ENCODE data around the gene PDLIM3.

Gene PDLIM3

DNA sequence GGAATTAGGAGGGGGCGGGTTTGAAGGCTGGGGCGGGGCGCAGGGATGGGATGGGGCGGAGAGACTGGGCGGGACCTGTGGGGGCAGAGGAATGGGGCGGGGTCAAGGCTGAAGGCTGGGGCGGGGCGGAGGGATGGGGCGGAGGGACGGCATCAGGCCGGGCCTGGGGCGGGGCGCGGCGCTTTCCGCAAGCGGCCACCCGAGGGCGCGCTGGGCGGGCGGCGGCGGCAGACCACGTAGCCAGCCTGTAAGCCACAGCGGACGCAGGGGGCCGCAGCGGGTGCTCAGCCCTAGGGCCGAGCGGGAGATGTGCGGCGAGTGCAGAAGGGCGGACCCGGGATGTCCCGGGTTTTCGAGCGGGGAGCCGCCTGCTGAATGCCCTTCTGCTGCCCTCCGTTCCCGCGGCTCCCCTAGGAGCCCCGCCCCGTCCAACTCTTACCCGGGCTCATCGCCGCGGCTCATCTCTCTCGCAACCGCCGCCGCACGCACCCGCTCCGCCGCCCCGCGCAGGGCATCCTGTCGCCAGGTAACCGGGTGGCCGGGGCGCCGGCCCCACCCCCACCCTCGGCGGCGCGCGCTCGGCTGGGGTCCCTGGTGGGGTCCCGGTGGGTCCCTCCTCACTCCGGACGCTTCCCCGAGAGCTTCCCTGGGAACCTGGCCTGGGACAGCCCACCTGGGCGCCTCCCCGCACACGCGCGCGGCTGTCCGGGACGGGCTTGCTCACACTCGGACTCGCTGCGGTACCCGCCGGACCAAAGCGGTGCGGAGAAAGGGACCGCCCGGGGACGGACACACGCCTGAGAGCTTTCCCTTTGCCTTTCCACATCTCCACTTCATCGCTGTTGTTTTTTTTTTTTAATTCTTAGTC is 63.8 kb downstream of the PDLIM3 start, which contains the start of gene CCDC110:
CCDC110 (minus strand) TSS at position 499 of the 868 bp plus-strand sequence; CDS start at position 449, 50 bp downstream.
- Histone ChIP-seq H3K36me3 (no peaks in the 10 kb centered on the region), H3K4me3 (ENCODE audit: low read depth in 1 of 2, low read length in 1 of 2) (peak within 1 kb of the TSS; percentile 53 to 61), H3K27me3 (peaks cover 99% of the 10 kb centered on the region), H3K9me3 (no peaks in the 10 kb centered on the region), H3K27ac (peak within 1 kb of the TSS; percentile 33), H3K4me1 (ENCODE audit: control insufficient read depth in 1 of 2, insufficient read depth in 1 of 2, low read depth in 1 of 2, low read length in 1 of 2) (peaks cover 8 to 17% of the 10 kb centered on the region in 2 experiments)
- TF ChIP-seq, protein P1, sequence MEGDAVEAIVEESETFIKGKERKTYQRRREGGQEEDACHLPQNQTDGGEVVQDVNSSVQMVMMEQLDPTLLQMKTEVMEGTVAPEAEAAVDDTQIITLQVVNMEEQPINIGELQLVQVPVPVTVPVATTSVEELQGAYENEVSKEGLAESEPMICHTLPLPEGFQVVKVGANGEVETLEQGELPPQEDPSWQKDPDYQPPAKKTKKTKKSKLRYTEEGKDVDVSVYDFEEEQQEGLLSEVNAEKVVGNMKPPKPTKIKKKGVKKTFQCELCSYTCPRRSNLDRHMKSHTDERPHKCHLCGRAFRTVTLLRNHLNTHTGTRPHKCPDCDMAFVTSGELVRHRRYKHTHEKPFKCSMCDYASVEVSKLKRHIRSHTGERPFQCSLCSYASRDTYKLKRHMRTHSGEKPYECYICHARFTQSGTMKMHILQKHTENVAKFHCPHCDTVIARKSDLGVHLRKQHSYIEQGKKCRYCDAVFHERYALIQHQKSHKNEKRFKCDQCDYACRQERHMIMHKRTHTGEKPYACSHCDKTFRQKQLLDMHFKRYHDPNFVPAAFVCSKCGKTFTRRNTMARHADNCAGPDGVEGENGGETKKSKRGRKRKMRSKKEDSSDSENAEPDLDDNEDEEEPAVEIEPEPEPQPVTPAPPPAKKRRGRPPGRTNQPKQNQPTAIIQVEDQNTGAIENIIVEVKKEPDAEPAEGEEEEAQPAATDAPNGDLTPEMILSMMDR (IDR thresholded peaks at IDR 0.05) = no peak

GRCh38 chr4:185470501-185471195 is 64.7 kb downstream of the PDLIM3 start:
- H3K27me3 ChIP-seq = peaks cover 97% of the 10 kb centered on the region
- peak overlapping the region; percentile 33 for H3K27ac ChIP-seq
- H3K4me1 ChIP-seq (ENCODE audit: control insufficient read depth in 1 of 2, insufficient read depth in 1 of 2, low read depth in 1 of 2, low read length in 1 of 2) = peaks cover 8 to 17% of the 10 kb centered on the region in 2 experiments
- TF ChIP-seq, protein P1 (IDR thresholded peaks at IDR 0.05) = no peak
- H3K36me3 ChIP-seq = no peaks in the 10 kb centered on the region
- H3K9me3 ChIP-seq = no peaks in the 10 kb centered on the region
- no peak overlapping the region for H3K4me3 ChIP-seq (ENCODE audit: low read depth in 1 of 2, low read length in 1 of 2)

DNA sequence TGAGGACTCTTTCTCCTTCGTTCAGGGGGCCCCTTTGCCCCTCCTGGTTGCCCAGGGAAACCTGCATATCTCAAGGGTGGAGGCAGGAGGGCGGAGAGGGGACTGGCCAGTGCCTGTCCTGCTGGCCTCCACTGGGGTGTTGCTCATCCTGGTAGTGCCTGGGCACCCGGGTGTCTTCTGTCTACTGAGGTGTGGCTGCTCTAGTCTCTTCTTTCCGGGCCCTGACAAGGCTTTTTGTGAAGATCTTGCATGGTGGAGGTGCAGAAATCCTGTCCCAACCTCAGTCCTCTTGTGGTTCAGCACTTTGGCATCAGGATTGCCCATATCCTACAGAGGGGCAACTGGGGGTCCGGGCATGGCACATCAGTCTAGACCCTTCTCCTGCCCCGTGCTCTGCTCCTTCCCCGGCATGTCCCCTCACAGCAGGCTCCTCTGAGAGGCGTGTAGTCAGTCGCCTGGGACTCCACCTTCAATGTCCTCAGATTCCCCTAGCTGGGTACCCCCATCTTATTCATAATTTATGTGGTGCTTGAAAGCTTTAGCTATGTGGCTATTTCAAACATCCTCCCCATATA is 65.6 kb downstream of the PDLIM3 start:
- H3K27me3 ChIP-seq = peaks cover 92% of the 10 kb centered on the region
- no peak overlapping the region for H3K4me3 ChIP-seq (ENCODE audit: low read depth in 1 of 2, low read length in 1 of 2)
- H3K36me3 ChIP-seq = no peaks in the 10 kb centered on the region
- H3K4me1 ChIP-seq (ENCODE audit: control insufficient read depth in 1 of 2, insufficient read depth in 1 of 2, low read depth in 1 of 2, low read length in 1 of 2) = peaks cover 8 to 17% of the 10 kb centered on the region in 2 experiments
- no peak overlapping the region for H3K27ac ChIP-seq
- TF ChIP-seq, protein P1 (IDR thresholded peaks at IDR 0.05) = no peak
- H3K9me3 ChIP-seq = no peaks in the 10 kb centered on the region

DNA sequence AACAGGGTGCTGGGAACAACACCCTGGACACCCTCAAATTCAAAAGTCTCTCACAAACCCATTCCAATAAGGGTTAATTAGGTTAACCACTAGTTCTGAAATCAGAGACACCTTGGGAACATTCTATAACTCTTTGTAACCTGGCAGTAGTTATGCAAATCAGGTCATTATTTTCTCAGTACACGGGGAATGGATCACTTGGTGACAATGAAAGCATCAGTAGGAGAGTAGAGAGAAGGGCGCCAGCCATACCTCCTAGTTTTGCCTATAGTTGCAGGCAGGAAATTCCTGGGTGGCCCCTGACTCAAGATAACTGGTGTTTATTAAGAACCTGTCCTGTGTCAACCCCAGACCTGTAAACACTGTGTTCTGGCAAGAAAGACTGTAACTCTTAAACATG is 66.3 kb downstream of the PDLIM3 start:
- H3K36me3 ChIP-seq = no peaks in the 10 kb centered on the region
- no peak overlapping the region for H3K4me3 ChIP-seq (ENCODE audit: low read depth in 1 of 2, low read length in 1 of 2)
- peaks cover 8 to 17% of the 10 kb centered on the region in 2 experiments for H3K4me1 ChIP-seq (ENCODE audit: control insufficient read depth in 1 of 2, insufficient read depth in 1 of 2, low read depth in 1 of 2, low read length in 1 of 2)
- TF ChIP-seq, protein P1 (IDR thresholded peaks at IDR 0.05) = no peak
- H3K27ac ChIP-seq = no peak overlapping the region
- H3K27me3 ChIP-seq = peaks cover 92% of the 10 kb centered on the region
- H3K9me3 ChIP-seq = no peaks in the 10 kb centered on the region

DNA sequence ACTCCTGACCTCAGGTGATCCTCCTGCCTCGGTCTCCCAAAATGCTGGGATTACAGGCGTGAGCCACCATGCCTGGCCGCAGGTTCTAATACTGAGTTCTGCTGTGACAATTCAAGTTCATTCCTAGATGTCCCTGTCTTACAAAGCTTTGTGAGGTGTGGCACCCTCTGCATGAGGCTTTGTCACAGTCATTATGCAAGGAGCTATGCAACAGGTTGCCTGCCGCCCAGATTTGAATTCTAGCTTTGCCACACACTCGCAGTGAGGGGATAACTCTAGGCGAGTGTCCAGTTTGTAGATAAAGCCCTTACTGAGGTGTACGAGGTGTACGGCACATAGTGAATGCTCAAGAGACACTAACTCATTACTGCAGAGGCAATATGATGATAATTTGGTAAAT is 67.3 kb downstream of the PDLIM3 start:
- no peaks in the 10 kb centered on the region for H3K36me3 ChIP-seq
- no peak overlapping the region for H3K27ac ChIP-seq
- H3K27me3 ChIP-seq = peaks cover 92% of the 10 kb centered on the region
- TF ChIP-seq, protein P1 (IDR thresholded peaks at IDR 0.05) = no peak
- no peaks in the 10 kb centered on the region for H3K9me3 ChIP-seq
- peaks cover 8 to 17% of the 10 kb centered on the region in 2 experiments for H3K4me1 ChIP-seq (ENCODE audit: control insufficient read depth in 1 of 2, insufficient read depth in 1 of 2, low read depth in 1 of 2, low read length in 1 of 2)
- H3K4me3 ChIP-seq (ENCODE audit: low read depth in 1 of 2, low read length in 1 of 2) = no peak overlapping the region
